Lower lobe of right lung (tissue), 2 donors: ENCODE measurements around the gene ENTR1. TPM values are rescaled to one million over a fixed set of nuclear protein-coding genes. Genes with fewer than 3 reads are reported as not detected.

Experiments used
- ATAC-seq, 2 donors: fragments of 200-7000 bp; cut with Tn5 transposase; one replicate each; pipeline ENCODE4 v1.9.1; 2020 to 2022; ENCODE audit warnings: mild to moderate bottlenecking in 2 of 2, moderate library complexity in 2 of 2
- DNase-seq: peaks from one replicate; pipeline ENCODE4 v3.0.0-alpha.2; 2020
- H3K27ac ChIP-seq: fragments of 200-600 bp; one replicate; pipeline ENCODE4 v1.8.0; 2022
- H3K27me3 ChIP-seq: fragments of 200-600 bp; one replicate; pipeline ENCODE4 v1.8.0; 2022; ENCODE audit warnings: low read depth
- H3K36me3 ChIP-seq: fragments of 200-600 bp; one replicate; pipeline ENCODE4 v1.8.0; 2022; ENCODE audit warnings: mild to moderate bottlenecking
- H3K4me1 ChIP-seq: fragments of 200-600 bp; one replicate; pipeline ENCODE4 v1.8.0; 2022
- H3K4me3 ChIP-seq: fragments of 200-600 bp; one replicate; pipeline ENCODE4 v1.8.0; 2022; ENCODE audit warnings: mild to moderate bottlenecking
- H3K9me3 ChIP-seq: fragments of 200-600 bp; one replicate; pipeline ENCODE4 v1.8.0; 2022
- intact Hi-C: fragments of 100-400 bp; cut with DNase I; formaldehyde crosslinking; loops from one replicate; pipeline ENCODE4 v1.11.0; 2022
- total RNA-seq: library from RNA; stranded (reverse); fragmentation: NEBNext Ultra II Directional; extraction: Animal tissue kit (Norgen Biotek cat#: 25700); gene quantifications from one replicate; pipeline ENCODE4 v1.2.1, GENCODE V29; 2021
- TF ChIP-seq, protein P1 (sequence below): fragments of 200-600 bp; IDR thresholded peaks from one replicate; pipeline ENCODE4 v1.8.0; 2022; ENCODE audit warnings: antibody characterized with exemption, mild to moderate bottlenecking
- donor health status: DM: no; HTN: yes; CAD: no; lungs with severe emphysema.

ENTR1 gene
- total RNA-seq, 1 donor from 2014 or later: 34.3 TPM

DNA sequence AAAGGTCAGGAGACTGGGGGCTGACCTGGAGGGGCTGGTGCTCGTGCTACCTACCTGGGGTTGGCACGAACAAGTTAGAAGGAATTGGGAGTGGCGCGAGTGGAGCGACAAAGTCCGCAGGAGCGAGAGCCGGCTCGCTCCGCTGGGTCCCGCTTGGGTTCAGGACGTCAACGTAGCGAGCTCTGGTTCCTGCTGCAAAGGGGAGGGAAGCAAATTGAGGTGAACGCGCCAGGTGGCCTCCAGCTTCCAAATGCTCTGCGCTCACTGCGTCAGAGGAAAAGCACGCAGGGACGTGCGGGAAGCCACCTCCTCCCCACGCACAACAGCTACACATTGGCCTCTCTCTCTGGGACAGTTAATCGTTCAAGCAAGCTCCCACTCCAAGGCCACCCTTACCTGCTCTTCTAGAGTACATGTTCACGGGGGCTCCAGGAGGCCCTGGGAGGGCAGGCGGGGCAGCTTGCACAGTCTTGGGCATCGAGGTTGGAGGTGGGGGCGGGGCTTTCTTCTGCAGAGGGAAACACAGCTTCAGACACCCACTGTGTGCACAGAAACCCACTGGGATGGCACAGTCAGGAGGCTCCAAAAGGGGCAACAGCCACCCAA lies 36.9 kb upstream of the ENTR1 start:
- intact Hi-C loops: no loop called here
- DNase-seq: no peak
- no peak overlapping the region for H3K27ac ChIP-seq
- peaks cover 96% of the 10 kb centered on the region for H3K36me3 ChIP-seq
- no peaks in the 10 kb centered on the region for H3K9me3 ChIP-seq
- TF ChIP-seq, protein P1, sequence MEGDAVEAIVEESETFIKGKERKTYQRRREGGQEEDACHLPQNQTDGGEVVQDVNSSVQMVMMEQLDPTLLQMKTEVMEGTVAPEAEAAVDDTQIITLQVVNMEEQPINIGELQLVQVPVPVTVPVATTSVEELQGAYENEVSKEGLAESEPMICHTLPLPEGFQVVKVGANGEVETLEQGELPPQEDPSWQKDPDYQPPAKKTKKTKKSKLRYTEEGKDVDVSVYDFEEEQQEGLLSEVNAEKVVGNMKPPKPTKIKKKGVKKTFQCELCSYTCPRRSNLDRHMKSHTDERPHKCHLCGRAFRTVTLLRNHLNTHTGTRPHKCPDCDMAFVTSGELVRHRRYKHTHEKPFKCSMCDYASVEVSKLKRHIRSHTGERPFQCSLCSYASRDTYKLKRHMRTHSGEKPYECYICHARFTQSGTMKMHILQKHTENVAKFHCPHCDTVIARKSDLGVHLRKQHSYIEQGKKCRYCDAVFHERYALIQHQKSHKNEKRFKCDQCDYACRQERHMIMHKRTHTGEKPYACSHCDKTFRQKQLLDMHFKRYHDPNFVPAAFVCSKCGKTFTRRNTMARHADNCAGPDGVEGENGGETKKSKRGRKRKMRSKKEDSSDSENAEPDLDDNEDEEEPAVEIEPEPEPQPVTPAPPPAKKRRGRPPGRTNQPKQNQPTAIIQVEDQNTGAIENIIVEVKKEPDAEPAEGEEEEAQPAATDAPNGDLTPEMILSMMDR: no peak
- no peak for ATAC-seq
- no peaks in the 10 kb centered on the region for H3K27me3 ChIP-seq
- H3K4me1 ChIP-seq: no peaks in the 10 kb centered on the region
- no peak overlapping the region for H3K4me3 ChIP-seq

DNA sequence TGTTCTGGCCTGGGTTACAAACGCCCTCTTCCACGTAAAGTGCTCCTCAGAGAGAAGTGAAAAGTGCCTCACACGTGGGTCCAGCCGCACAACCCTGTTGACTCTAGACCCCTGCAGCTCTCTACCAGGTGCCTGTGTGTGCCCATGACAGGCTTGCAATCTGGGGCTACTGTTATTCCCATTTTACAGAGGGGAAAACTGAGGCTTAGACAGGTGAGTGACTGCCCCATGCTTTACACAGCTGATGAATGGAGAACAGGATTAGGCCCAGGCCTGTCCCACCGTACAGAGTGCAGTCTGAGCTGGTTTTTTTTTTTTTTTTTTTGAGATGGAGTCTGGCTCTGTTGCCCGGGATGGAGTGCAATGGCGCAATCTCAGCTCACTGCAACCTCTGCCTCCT lies 35.4 kb upstream of the ENTR1 start:
- intact Hi-C loops: no loop called here
- no peaks in the 10 kb centered on the region for H3K9me3 ChIP-seq
- TF ChIP-seq, protein P1: no peak

DNA sequence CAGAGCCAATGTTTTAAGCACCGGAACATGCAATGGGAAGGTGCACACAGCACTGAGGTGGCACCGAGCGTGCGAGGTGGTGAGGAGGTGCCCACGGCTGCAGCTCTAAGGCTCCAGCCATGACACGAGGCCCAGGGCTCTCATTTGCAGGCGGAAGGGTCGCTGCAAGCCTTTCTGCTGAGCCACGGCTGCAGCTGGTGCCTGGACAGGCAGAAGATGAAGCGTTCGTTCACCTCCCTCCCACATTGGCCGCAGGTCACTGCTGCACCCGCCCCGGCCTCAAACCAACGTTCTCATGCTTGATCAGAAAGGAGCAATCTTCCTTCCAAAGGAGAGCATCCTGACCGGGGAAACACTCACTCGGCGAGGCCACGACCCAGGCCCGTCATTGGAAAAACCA lies 33.7 kb upstream of the ENTR1 start:
- ATAC-seq (no peak), DNase-seq (no peak)
- intact Hi-C loops: no loop called here
- H3K27ac ChIP-seq: no peak overlapping the region
- H3K4me1 ChIP-seq: peaks cover 6% of the 10 kb centered on the region
- H3K27me3 ChIP-seq: no peaks in the 10 kb centered on the region
- no peaks in the 10 kb centered on the region for H3K9me3 ChIP-seq
- peaks cover 84% of the 10 kb centered on the region for H3K36me3 ChIP-seq
- TF ChIP-seq, protein P1: no peak
- no peak overlapping the region for H3K4me3 ChIP-seq

More for the DNA sequence above, 35.4 kb upstream of the ENTR1 start:
- Histone ChIP-seq H3K27ac (no peak overlapping the region), H3K36me3 (peaks cover 96% of the 10 kb centered on the region), H3K27me3 (no peaks in the 10 kb centered on the region), H3K4me1 (no peaks in the 10 kb centered on the region), H3K4me3 (no peak overlapping the region)
- ATAC-seq: no peak
- DNase-seq: no peak

DNA sequence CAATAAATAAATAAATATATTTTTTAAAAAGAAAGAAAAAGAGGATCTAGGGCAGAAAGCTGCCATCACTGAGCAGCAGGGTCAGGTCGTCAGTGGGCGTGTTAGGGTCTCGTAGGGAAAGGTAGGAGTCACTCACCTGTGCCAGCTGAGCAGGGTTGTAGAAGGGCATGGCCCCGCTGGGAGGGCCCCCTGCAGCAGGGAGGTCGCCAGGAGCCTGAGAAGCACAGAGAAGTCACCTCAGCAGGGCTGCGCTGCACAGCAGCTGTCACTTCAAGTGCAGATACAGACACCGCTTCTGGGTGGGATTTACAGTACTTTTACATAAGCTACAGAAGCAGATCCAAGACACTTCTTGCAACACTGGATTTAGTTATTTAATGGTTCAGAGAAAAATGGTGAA lies 33.3 kb upstream of the ENTR1 start:
- ATAC-seq: no peak
- no peak overlapping the region for H3K27ac ChIP-seq
- H3K27me3 ChIP-seq: no peaks in the 10 kb centered on the region
- intact Hi-C loops: no loop called here
- peaks cover 6% of the 10 kb centered on the region for H3K4me1 ChIP-seq
- H3K36me3 ChIP-seq: peaks cover 80% of the 10 kb centered on the region
- no peak for DNase-seq
- H3K4me3 ChIP-seq: no peak overlapping the region
- H3K9me3 ChIP-seq: no peaks in the 10 kb centered on the region
- TF ChIP-seq, protein P1: no peak

DNA sequence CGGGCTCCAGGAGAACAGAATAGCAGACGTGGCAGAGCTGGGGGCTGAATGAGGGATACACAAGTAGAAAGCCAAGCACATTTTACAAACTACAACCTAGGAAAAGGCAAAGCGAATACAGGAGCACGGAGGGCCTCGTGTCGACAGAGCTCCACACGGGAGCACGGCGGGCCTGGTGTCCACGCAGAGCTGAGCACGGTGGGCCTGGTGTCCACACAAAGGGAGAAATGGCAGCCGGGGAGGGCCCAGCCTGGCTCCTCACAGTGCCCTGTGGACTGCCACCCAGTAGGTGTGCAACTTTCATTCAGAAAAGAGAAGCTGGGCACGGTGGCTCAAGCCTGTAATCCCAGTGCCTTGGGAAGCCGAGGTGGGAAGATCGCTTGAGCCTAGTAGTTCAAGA lies 32.7 kb upstream of the ENTR1 start:
- ATAC-seq (no peak), DNase-seq (no peak)
- Histone ChIP-seq H3K36me3 (peaks cover 78% of the 10 kb centered on the region), H3K9me3 (no peaks in the 10 kb centered on the region), H3K27ac (no peak overlapping the region), H3K27me3 (no peaks in the 10 kb centered on the region), H3K4me1 (peaks cover 12% of the 10 kb centered on the region), H3K4me3 (no peak overlapping the region)
- TF ChIP-seq, protein P1: no peak
- intact Hi-C loops: no loop called here

DNA sequence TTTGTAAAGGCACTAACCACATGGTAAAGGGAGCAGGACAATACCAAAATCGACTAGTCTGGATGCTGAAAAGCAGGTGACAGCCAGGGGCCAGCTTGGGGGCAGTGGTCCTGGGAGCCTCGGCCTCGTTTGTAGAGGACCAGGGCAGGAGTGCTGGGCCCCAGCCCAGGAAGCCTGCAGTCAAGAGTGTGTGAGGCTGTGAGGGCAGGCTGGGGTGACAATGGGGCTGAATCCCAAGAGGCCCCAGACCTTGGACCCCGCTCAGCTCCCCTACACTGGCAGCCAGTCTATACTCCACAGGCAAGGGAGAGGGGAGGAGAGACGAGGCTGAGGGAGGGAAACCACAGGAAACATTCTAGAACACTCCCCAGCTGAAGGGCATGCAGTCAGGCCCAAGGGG lies 31.9 kb upstream of the ENTR1 start:
- Histone ChIP-seq H3K36me3 (peaks cover 70% of the 10 kb centered on the region), H3K27me3 (no peaks in the 10 kb centered on the region), H3K4me3 (no peak overlapping the region), H3K27ac (no peak overlapping the region), H3K4me1 (peaks cover 20% of the 10 kb centered on the region), H3K9me3 (no peaks in the 10 kb centered on the region)
- ATAC-seq: no peak
- no peak for DNase-seq
- intact Hi-C loops: no loop called here
- TF ChIP-seq, protein P1: no peak
